HepG2 (cell line): ENCODE results near the gene FIBP. TPM values are rescaled to one million over a fixed set of nuclear protein-coding genes. Genes with fewer than 3 reads are reported as not detected.
A peak's percentile ranks its signal among the peaks of the same experiment; 100 is the strongest.

Source experiments
- FOXC1 ChIP-seq: sonication (generic); formaldehyde crosslinking; IDR thresholded peaks from 2 replicates; pipeline ENCODE4 v1.8.0; 2022; ENCODE audit warnings: mild to moderate bottlenecking, missing genetic modification reagents, borderline replicate concordance
- HMG20B ChIP-seq: conservative IDR thresholded peaks from 2 replicates; pipeline ENCODE4 v1.6.1; 2016; ENCODE audit warnings: missing genetic modification reagents, missing compliant biosample characterization
- MTA1 ChIP-seq: sonication (generic); formaldehyde crosslinking; IDR thresholded peaks from 2 replicates; pipeline ENCODE4 v1.4.0; 2020; ENCODE audit warnings: missing genetic modification reagents, mild to moderate bottlenecking, borderline replicate concordance
- REPIN1 ChIP-seq: sonication (generic); formaldehyde crosslinking; IDR thresholded peaks from 2 replicates; pipeline ENCODE4 v1.8.0; 2022; ENCODE audit warnings: missing genetic modification reagents, low read depth, mild to moderate bottlenecking, borderline replicate concordance
- RNF2 ChIP-seq: fragments of 450-650 bp; conservative IDR thresholded peaks from 2 replicates; pipeline ENCODE4 v1.6.1; 2016; ENCODE audit warnings: low read depth
- ZNF589 ChIP-seq: sonication (generic); formaldehyde crosslinking; conservative IDR thresholded peaks from 2 replicates; pipeline ENCODE4 v1.8.0; 2022; ENCODE audit warnings: mild to moderate bottlenecking, moderate library complexity, missing genetic modification reagents
- ZNF713 ChIP-seq: sonication (generic); formaldehyde crosslinking; IDR thresholded peaks from 2 replicates; pipeline ENCODE4 v1.4.0; 2020; ENCODE audit warnings: mild to moderate bottlenecking, missing genetic modification reagents
- ZNF775 ChIP-seq: sonication (generic); formaldehyde crosslinking; IDR thresholded peaks from 2 replicates; pipeline ENCODE4 v1.4.0; 2020; ENCODE audit warnings: missing genetic modification reagents, mild to moderate bottlenecking, moderate library complexity, borderline replicate concordance
- ZNF790 ChIP-seq: sonication (generic); formaldehyde crosslinking; IDR thresholded peaks from 2 replicates; pipeline ENCODE4 v1.8.0; 2022; ENCODE audit warnings: missing genetic modification reagents, mild to moderate bottlenecking, borderline replicate concordance
- polyA plus RNA-seq, 8 experiments: library from polyadenylated mRNA; depleted of rRNA in 3 of 8; stranded (reverse) in 7 of 8; unstranded in 1 of 8; fragments of >200 nt; fragmentation: Illumina TruSeq in 4 of 8; extraction: Trizol in 4 of 8; gene quantifications; 2 replicates each; pipeline versions ENCODE4 v1.2.1 to v1.2.3, GENCODE V29; 2011 to 2016; ENCODE audit warnings: low read depth in 4 of 8, missing spikeins in 1 of 8, mixed read lengths in 1 of 8; ENCODE audit not compliant: insufficient read depth in 1 of 8
- total RNA-seq, 5 experiments: library from RNA; depleted of rRNA; stranded (reverse); fragments of >200 nt; fragmentation: Illumina TruSeq; extraction: Trizol; gene quantifications; 2 replicates each; pipeline ENCODE4 v1.2.3, GENCODE V29; 2016; ENCODE audit warnings: low read depth in 1 of 5
- TF ChIP-seq, protein P1 (sequence below): sonication (generic); formaldehyde crosslinking; IDR thresholded peaks from 2 replicates; pipeline ENCODE4 v1.5.0; 2020; ENCODE audit warnings: mild to moderate bottlenecking, missing genetic modification reagents
- TF ChIP-seq, protein P2 (sequence below): IDR thresholded peaks from 2 replicates; pipeline ENCODE4 v1.4.0; 2020; ENCODE audit warnings: mild to moderate bottlenecking, missing genetic modification reagents
- TF ChIP-seq, protein P3 (sequence below): sonication (generic); formaldehyde crosslinking; IDR thresholded peaks from 2 replicates; pipeline ENCODE4 v1.8.0; 2022; ENCODE audit warnings: missing genetic modification reagents, mild to moderate bottlenecking, inconsistent platforms, borderline replicate concordance
- TF ChIP-seq, protein P4 (sequence below): sonication (generic); formaldehyde crosslinking; conservative IDR thresholded peaks from 2 replicates; pipeline ENCODE4 v1.4.0; 2020; ENCODE audit warnings: missing genetic modification reagents
- TF ChIP-seq, protein P5 (sequence below): IDR thresholded peaks from 2 replicates; pipeline ENCODE4 v1.6.1; 2012; ENCODE audit warnings: low read depth, low read length, improper control_type of control experiment
- TF ChIP-seq, protein P6 (sequence below): sonication (generic); formaldehyde crosslinking; IDR thresholded peaks from 2 replicates; pipeline ENCODE4 v1.4.0; 2020; ENCODE audit warnings: mild to moderate bottlenecking, missing genetic modification reagents

The FIBP gene
- total and polyA plus RNA-seq, 2 of the 13 experiments (the other 11 are each of a cell fraction or from before 2014, with no cell fraction given) = 42.9 to 62.1 TPM

DNA sequence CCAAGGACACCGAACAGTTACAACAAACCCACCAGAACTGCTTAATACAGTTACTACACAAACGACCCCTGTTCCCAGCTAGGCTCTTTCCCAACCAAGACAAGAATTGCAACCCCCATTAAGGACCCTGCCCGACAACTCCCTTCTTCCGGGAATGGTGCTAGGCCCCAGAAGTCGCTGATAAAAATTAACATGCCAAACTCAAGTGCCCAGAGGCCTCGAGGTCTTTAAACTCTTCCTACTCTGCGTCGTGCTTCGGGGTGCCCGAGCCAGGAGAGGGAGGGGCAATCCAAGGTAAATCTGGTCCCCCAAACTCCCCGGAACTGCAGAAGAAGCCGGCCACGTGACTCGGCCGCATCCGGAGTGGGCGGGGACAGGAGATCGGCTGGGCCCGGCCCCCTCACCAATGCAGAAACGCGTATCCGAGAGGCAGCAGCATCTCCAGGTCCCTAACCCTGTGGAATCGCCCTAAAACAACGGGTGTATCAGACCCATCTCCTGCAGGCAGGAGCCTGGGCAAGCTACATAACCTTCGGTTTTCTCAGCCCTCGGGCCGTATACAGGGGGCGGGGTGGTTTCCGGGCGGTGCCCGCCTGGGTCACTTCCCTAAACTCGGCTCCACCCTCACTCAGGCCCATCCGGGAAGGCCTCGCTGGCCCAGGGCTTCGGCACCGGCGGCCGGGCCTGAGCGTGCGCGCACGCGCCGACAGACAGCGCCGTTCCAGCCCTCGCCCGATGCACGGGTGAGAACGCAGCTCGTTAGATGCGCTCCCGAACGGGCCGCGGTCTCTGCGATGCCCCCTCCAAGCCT lies 31.4 kb downstream of the FIBP start (continued):
- TF ChIP-seq, protein P1, sequence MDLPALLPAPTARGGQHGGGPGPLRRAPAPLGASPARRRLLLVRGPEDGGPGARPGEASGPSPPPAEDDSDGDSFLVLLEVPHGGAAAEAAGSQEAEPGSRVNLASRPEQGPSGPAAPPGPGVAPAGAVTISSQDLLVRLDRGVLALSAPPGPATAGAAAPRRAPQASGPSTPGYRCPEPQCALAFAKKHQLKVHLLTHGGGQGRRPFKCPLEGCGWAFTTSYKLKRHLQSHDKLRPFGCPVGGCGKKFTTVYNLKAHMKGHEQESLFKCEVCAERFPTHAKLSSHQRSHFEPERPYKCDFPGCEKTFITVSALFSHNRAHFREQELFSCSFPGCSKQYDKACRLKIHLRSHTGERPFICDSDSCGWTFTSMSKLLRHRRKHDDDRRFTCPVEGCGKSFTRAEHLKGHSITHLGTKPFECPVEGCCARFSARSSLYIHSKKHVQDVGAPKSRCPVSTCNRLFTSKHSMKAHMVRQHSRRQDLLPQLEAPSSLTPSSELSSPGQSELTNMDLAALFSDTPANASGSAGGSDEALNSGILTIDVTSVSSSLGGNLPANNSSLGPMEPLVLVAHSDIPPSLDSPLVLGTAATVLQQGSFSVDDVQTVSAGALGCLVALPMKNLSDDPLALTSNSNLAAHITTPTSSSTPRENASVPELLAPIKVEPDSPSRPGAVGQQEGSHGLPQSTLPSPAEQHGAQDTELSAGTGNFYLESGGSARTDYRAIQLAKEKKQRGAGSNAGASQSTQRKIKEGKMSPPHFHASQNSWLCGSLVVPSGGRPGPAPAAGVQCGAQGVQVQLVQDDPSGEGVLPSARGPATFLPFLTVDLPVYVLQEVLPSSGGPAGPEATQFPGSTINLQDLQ (CRISPR knock-in tag) = no peak
- TF ChIP-seq, protein P2, sequence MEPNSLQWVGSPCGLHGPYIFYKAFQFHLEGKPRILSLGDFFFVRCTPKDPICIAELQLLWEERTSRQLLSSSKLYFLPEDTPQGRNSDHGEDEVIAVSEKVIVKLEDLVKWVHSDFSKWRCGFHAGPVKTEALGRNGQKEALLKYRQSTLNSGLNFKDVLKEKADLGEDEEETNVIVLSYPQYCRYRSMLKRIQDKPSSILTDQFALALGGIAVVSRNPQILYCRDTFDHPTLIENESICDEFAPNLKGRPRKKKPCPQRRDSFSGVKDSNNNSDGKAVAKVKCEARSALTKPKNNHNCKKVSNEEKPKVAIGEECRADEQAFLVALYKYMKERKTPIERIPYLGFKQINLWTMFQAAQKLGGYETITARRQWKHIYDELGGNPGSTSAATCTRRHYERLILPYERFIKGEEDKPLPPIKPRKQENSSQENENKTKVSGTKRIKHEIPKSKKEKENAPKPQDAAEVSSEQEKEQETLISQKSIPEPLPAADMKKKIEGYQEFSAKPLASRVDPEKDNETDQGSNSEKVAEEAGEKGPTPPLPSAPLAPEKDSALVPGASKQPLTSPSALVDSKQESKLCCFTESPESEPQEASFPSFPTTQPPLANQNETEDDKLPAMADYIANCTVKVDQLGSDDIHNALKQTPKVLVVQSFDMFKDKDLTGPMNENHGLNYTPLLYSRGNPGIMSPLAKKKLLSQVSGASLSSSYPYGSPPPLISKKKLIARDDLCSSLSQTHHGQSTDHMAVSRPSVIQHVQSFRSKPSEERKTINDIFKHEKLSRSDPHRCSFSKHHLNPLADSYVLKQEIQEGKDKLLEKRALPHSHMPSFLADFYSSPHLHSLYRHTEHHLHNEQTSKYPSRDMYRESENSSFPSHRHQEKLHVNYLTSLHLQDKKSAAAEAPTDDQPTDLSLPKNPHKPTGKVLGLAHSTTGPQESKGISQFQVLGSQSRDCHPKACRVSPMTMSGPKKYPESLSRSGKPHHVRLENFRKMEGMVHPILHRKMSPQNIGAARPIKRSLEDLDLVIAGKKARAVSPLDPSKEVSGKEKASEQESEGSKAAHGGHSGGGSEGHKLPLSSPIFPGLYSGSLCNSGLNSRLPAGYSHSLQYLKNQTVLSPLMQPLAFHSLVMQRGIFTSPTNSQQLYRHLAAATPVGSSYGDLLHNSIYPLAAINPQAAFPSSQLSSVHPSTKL (CRISPR knock-in tag) = no peak; the same call in 1 of the 2 replicates
- TF ChIP-seq, protein P3, sequence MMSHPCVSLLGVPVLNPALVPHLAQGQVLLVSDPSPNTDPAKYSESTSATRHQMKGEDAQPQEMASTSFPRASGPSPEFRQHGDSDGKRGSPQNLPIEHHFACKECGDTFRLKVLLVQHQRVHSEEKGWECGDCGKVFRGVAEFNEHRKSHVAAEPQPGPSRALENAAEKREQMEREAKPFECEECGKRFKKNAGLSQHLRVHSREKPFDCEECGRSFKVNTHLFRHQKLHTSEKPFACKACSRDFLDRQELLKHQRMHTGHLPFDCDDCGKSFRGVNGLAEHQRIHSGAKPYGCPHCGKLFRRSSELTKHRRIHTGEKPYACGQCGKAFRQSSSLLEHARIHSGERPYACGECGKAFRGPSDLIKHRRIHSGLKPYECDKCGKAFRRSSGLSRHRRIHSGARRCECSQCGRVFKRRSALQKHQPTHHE (CRISPR knock-in tag) = peak; percentile 50; the same call in 1 of the 2 replicates
- TF ChIP-seq ZNF589 (no peak), ZNF790 (no peak; the same call in 1 of the 2 replicates), REPIN1 (no peak), ZNF713 (CRISPR knock-in tag) (no peak), MTA1 (CRISPR knock-in tag) (no peak), ZNF775 (CRISPR knock-in tag) (no peak), HMG20B (peak; percentile 14; the same call in 1 of the 2 replicates), FOXC1 (CRISPR knock-in tag) (no peak), RNF2 (no peak)
- TF ChIP-seq, protein P4, sequence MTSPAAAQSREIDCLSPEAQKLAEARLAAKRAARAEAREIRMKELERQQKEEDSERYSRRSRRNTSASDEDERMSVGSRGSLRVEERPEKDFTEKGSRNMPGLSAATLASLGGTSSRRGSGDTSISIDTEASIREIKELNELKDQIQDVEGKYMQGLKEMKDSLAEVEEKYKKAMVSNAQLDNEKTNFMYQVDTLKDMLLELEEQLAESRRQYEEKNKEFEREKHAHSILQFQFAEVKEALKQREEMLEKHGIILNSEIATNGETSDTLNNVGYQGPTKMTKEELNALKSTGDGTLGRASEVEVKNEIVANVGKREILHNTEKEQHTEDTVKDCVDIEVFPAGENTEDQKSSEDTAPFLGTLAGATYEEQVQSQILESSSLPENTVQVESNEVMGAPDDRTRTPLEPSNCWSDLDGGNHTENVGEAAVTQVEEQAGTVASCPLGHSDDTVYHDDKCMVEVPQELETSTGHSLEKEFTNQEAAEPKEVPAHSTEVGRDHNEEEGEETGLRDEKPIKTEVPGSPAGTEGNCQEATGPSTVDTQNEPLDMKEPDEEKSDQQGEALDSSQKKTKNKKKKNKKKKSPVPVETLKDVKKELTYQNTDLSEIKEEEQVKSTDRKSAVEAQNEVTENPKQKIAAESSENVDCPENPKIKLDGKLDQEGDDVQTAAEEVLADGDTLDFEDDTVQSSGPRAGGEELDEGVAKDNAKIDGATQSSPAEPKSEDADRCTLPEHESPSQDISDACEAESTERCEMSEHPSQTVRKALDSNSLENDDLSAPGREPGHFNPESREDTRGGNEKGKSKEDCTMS (CRISPR knock-in tag) = no peak
- TF ChIP-seq, protein P5, sequence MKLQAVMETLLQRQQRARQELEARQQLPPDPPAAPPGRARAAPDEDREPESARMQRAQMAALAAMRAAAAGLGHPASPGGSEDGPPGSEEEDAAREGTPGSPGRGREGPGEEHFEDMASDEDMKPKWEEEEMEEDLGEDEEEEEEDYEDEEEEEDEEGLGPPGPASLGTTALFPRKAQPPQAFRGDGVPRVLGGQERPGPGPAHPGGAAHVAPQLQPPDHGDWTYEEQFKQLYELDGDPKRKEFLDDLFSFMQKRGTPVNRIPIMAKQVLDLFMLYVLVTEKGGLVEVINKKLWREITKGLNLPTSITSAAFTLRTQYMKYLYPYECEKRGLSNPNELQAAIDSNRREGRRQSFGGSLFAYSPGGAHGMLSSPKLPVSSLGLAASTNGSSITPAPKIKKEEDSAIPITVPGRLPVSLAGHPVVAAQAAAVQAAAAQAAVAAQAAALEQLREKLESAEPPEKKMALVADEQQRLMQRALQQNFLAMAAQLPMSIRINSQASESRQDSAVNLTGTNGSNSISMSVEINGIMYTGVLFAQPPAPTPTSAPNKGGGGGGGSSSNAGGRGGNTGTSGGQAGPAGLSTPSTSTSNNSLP = no peak
- TF ChIP-seq, protein P6, sequence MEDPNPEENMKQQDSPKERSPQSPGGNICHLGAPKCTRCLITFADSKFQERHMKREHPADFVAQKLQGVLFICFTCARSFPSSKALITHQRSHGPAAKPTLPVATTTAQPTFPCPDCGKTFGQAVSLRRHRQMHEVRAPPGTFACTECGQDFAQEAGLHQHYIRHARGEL = no peak
